A549 treated with Mapracorat at 1 μM for 4 hours (cell line): ENCODE measurements around the gene MPEG1. TPM values are rescaled to one million over a fixed set of nuclear protein-coding genes. Genes with fewer than 3 reads are reported as not detected.

ENCODE experiments used
- total RNA-seq: library from RNA; stranded (reverse); fragments of 200-300 nt; extraction: Qiagen RNA extraction; gene quantifications from 5 replicates; pipeline ENCODE4 v1.2.3, GENCODE V29; 2022

MPEG1 gene, protein sequence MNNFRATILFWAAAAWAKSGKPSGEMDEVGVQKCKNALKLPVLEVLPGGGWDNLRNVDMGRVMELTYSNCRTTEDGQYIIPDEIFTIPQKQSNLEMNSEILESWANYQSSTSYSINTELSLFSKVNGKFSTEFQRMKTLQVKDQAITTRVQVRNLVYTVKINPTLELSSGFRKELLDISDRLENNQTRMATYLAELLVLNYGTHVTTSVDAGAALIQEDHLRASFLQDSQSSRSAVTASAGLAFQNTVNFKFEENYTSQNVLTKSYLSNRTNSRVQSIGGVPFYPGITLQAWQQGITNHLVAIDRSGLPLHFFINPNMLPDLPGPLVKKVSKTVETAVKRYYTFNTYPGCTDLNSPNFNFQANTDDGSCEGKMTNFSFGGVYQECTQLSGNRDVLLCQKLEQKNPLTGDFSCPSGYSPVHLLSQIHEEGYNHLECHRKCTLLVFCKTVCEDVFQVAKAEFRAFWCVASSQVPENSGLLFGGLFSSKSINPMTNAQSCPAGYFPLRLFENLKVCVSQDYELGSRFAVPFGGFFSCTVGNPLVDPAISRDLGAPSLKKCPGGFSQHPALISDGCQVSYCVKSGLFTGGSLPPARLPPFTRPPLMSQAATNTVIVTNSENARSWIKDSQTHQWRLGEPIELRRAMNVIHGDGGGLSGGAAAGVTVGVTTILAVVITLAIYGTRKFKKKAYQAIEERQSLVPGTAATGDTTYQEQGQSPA
- not detected in 5 replicates for total RNA-seq

DNA sequence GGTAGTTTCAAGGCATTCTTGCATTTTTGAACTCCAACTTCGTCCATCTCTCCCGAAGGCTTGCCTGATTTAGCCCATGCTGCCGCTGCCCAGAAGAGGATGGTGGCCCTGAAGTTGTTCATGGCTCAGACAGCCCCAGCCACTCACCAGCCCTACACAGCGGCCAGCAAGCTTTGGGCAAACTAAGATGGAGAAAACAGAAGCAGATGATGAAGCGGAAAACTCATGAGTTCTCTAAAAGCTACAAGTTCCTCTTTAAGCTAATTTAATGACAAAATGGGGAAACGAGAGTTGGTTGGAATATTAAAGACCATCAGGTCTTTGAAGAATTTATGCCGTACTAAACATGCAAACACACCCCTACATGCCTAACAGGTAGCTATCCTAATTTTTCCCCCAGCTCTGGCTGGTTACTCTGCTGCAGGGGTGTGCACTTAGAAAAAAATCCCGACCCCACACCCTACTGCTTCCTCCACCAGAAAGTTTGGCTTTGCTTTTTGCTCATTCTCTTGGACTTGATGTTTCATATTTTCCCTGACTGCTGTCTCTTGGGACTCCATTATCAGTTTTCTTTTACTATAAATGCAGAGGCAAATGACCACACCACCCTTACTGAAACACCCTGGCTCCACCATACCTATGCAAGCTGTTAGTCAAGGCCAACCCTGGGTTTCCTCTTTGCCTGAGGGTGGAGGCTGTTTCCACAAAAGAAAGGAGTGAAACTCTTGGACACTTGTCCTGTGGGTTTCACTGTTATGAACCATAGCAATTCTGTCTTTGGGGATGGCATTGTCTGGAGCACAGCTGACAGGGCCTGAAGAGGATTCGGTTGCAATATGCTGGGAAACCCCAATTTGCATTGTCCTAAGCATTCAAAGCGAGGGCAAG is at the start of gene MPEG1:
TSS of gene MPEG1 (minus strand) at position 184 of the 888 bp plus-strand sequence. CDS start at position 122, 62 bp downstream.

DNA sequence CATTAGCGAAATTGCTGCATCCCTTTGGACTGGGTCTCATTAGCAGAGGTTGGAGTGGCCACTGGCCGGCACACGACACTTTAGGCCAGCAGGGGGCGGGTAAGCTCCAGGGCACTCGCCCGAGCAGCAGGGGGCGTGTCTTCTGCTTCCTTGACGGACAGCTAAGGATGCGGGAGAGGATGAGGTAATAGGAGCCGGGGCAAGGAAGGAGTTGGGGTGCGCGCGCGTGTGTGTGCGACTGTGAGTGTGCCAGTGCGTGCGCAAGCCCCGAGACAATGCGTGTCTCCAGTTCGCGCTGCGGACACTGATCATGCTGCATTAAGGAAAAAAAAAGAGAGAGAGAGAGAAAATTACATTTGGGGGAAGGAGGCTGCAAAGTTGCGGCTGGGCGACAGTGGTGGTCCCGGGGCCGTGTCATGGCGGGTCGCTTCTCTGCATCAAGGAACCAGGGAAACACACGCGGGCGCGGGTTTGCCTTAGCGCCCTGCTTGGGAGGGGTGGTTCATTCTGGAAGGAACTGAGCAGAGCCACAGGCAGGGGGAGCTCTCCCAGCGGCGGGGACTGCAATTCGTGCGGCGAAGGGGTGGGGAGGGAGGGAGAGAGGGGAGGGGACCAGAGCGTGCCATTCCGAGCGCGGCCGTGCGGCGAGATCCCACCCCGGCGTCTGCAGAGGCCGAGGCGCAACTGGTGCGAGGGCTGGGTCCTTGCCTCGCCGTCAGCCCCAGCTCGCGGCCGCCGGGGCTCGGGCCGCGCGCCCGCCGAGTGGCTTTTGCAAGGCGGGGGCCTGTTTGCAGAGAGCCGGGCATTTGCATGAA is 41.0 kb downstream of the MPEG1 start, which contains the start of gene DTX4:
TSS of gene DTX4 (plus strand) at position 625 of the 815 bp plus-strand sequence. CDS start 464 bp downstream, outside the sequence.

Other genes with a start within 250 kb of the MPEG1 start
- not detected in 5 replicates for gene GLYATL1B, start 126.6 kb downstream of the MPEG1 start, total RNA-seq
- 6.8 to 7.8 TPM (median 7.0 TPM) in 5 replicates for gene FAM111B, start 105.7 kb downstream of the MPEG1 start, total RNA-seq
- gene FAM111A, start 70.1 kb downstream of the MPEG1 start, total RNA-seq, result 6.9 to 8.3 TPM (median 7.5 TPM) in 5 replicates
- gene DTX4, start 40.8 kb downstream of the MPEG1 start, total RNA-seq, result 3.6 to 4.8 TPM (median 4.4 TPM) in 5 replicates
- gene OR5AN1, start 146.0 kb upstream of the MPEG1 start, total RNA-seq, result not detected in 5 replicates
- not detected in 5 replicates for gene OR5A2, start 213.5 kb upstream of the MPEG1 start, total RNA-seq
- not detected in 5 replicates for gene OR5A1, start 223.5 kb upstream of the MPEG1 start, total RNA-seq
- not detected in 5 replicates for gene OR4D6, start 244.0 kb upstream of the MPEG1 start, total RNA-seq